ENCODE results near the gene CCDC13.

Gene CCDC13

DNA sequence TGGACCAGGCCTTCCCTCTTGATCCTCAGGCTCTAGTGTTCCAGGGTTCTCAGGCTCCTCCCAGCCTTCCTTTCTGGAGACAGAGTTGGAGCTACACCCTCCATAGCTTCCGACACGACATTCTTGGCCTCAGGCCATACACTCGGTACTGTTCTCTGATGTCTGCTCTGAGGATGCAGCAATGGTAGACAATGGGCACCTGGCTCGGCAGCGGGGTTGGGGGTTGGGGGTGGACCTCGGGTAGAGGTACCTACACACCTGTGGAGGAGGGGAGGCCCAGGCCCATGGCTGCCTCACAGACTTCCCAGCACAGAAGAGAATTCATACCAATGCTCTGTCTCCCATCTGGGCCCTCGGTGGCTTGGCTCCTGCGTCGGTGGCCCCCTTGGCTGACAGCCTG, 21.4 kb downstream of the CCDC13 start:
- DNase-seq = no peak

DNA sequence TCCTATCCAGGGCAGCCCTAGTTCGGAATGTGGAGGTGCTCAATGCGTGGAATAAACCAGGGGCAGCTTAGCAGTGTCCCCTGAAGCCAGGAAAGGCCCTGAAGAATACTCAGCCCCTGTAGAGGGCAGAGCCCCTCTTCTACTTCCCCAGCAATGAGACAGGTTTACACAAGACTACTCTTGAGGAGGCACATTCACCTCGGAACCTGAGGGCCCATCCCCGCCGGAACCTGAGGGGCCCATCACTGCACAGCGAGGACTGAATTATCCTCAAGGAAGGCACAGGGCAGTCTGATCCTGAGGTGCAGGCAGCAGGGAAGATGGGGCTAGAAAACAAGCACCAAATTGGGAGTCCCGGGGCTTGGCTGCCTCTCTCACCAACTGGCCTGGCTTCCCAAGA, 22.2 kb downstream of the CCDC13 start:
- no peak for DNase-seq

DNA sequence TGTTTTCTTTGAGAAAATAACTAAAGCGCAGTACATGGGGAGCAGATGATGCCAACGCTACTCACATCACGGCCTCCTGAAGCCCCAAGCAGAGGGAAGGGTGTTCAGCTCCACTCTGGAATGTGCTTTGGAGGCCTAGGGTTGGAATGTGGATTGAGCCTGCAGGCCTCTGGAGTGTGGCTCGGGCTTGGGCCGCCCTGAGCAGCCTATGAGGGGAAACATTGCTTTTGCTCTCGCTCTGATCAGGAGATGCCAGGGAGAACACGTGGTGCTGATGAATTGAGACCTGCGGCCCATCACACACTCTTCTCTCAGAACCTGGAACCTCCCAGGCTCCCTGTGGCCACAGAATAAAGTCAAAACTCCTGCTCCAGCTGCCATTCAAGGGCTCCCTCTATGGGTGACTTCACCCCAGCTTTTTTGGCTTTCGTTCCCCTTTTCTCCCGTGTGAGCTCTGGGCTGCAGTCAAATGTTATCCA, 23.3 kb downstream of the CCDC13 start:
- DNase-seq = no peak

DNA sequence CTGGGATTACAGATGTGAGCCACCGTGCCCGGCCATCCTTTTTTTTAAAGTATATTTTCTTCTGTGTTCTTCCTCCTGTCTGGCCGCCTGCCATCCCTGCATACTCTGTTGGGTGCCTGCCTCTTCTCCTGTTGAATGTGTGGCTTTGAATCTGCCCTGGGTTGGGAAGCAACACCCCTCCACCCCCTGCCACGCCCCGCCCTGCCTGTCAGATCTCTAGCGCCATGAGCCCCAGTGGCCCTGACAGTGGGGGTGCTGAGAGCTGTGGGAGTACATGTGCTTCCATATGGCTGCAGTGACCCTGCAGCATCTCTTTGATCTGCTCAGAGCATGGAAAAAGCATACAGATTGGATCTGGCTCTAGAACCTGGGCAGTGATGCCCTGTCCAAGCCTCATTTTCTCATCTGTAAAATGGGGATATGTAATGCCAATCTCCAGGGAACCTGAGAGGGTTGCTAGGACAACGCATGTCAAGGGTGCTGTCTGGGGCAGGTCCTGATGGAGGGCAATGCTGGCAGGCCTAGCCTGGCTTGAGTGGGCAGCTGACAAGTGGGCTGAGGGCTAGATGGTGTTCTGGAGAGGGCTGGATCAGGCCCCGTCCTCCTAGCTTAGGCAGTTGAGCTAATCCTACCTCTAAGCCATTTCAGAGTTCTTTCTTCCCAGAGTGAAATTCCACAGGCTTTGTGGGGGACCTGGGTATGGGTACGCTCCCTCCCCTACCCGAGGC, 23.9 kb downstream of the CCDC13 start:
- DNase-seq = no peak

DNA sequence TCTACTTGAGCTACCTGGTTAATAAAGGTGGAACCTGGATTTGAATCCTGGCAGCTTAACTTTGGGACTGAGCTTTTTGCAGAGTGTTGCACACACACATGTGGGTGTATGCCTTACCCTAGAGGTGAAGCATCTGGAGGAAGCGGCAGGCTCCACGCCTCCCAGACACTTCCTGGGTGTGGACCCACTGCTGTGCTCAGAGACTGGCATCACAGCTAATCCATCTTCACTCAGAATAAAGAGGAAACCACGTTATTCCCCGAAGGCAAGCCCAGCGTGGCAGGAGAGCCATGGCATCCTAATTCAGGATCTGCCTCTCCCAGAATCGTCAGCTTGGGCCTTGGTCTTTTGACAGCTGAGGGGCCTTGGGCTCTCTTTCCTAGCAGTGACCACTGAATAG, 25.5 kb downstream of the CCDC13 start:
- no peak for DNase-seq

DNA sequence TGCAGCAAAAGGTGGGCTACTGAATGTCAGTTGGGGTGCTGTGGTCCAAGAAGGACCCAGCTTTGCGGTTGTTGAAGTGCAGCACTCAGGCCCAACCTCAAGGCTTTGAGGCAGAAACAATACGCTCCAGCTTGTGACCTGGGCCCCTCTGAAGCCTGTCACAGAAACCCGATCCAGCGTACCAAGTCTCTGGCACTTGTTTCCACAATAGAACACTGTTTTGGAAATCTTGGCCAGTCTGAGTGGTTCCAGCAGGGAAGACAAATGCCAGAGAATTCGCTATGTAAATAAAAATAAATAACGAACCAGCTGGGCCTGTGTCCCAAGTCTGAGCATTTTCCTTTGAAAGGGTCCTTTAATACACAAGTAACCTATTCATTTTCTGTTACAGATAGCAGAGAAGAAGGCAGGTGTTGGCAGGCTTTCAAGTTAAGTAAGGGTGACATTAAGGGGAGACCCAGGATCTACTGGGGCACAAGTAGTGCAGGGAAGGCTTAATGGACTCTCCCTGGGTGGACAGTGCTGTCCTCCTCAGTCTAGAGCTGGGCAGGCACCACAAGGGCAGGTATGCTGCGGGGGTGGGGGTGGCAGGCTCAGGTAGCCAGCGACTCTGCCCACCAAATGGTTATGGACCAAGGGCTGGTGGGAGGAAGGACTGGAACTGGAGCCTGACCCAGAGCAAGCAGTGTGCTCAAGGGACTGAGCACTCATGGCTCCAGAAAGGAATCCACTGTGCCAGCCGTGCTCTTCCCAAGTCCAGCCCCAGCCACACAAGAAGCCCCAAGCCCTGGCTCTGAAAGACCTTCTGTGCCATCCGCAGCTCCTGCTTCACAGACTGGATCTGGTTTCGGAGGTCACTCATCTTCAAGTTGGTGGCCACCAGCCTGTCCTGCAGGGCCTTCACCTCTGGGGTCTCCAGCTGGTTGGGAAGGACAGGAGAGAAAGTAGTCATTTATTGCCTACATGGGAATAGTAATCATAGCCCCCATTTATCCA, 26.3 kb downstream of the CCDC13 start:
- DNase-seq = no peak

DNA sequence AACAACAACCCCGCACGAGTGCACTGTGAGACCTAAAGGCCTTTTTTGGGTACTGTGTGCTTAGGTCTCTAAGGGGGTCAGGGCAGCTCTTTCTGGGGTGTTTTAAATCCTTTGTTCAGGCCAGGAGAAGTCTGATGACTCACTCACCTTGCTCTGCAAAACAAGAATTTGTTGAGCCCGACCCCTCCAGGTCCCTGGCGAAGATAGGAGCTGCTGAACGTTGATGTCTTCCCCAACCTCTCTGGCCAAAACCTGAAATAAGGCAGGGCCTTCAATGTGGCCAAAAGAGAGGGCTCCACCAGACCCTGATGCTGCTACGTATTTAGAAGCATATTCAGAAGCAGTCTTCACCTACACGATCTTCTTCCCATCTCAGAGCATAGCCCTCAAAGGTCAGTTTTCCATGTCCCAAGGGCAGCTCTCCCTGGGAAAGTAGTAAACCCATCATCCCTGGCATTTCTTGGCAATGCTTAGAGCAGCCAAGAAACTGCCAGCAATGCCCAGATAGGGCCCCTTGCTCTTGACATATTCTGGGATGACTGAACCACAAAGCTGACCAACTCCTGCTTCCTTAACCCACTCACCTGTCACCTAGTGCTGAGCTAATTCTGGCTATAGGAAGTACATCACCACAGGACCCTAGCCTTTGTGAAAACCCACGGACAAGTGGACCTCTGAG, 27.1 kb downstream of the CCDC13 start:
- DNase-seq = no peak

DNA sequence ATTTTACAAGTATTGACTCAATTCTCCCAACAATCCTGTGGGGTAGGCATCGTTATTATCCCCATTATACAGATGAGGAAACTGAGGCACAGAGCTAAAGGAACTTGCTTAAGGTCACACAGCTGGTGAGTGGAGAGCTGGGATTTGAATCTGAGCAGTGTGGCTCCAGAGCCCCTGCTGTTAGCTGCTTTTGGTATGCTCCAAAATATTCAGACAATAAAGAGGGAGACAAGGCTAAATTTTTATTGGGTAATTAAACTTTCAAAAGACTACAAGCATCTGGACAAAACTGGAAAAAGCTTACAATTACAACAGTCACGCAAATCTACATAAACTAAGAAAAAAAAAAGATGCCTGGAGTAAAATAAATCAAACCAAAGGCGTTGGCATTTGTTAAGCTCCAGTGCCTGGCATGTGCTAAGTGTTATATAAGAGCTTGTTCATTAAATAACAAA, 27.7 kb downstream of the CCDC13 start:
- no peak for DNase-seq

DNA sequence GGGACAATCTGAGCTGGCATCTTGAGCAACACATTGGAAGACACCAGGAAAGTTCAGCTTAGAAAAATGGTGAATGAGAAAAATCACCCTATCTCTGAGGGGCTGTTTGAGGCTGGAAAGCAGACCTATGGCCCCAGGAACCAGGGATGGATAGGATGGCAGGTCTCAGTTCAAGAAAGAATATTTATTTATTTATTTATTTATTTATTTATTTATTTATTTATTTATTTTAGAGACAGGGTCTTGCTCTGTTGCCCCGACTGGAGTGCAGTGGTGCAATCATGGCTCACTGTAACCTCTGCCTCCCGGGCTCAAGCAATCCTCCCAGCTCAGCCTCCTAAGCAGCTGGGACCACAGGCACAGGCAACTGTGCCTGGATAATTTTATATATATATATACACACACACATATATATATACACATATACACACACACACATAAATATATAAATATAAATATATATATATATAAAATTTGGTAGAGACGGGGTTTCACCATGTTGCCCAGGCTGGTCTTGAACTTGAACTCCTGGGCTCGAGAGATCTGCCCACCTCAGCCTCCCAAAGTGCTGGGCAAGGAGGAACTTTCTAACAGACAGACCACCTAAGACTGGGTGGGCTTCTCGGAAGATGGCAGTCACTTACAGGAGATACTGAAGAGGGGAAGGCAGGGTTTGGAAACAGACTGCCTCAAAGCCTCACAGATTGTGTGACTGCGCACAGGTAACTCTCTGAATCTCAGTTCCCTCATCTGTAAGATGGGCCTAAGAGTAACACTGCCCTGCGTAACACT, 29.7 kb downstream of the CCDC13 start:
- DNase-seq = no peak

DNA sequence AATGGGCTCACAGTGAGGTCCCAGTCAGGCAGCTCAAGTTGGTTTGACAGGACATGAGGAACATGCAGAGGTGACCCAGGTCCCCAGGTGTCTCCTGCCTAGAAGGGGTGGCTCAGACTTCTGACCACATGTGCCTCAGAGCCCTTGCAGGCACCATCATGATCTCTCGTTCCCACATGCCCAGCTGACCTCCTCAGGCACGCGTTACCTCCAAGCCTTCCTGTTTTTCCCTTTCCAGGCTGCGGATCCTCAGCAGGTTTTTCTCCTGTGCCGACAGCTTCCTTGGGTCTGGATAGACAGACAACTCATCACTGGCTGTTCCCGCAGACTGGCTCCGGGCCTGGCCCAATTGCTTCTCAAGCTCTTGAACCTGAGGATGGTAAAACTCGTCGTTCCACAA, 30.4 kb downstream of the CCDC13 start:
- DNase-seq = no peak

DNA sequence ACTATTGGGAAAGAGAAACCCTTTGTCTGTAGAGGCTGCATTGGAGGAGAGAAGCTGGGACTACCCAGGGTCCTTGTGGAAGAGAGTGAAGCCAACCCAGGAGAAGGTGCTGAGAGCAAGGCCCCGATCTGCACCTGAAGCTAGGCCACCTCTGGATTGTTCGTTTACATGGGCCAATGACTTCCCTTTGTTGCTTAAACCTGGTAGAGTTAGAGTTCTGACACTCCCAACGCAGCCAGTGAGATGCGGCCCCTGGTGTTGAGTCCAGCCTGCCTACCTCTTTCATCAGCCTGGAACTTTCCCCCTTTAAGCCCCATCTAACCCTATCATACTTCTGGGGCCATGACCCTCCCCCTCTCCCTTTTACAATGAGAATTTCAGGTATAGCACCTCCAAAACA, 30.8 kb downstream of the CCDC13 start:
- DNase-seq = no peak

DNA sequence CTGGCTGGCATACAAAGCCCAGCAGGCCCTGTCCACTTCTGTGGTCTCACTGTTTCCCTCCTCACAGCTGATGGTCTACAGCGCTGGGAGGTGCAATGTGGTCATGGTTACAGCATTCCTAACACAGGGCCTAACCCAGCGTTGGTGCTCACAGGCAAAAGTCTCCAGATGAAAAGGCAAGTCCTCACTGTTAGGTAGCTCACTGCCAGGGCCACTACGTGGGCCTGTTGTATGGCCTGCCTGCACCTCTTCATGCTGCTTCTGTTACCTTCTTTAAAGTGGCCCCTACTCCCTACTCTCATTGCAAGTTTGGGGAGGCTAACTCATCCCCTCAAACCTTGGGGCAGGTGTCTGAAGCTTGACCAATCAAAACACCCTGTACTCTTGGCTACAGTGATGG, 31.3 kb downstream of the CCDC13 start:
- DNase-seq = no peak

DNA sequence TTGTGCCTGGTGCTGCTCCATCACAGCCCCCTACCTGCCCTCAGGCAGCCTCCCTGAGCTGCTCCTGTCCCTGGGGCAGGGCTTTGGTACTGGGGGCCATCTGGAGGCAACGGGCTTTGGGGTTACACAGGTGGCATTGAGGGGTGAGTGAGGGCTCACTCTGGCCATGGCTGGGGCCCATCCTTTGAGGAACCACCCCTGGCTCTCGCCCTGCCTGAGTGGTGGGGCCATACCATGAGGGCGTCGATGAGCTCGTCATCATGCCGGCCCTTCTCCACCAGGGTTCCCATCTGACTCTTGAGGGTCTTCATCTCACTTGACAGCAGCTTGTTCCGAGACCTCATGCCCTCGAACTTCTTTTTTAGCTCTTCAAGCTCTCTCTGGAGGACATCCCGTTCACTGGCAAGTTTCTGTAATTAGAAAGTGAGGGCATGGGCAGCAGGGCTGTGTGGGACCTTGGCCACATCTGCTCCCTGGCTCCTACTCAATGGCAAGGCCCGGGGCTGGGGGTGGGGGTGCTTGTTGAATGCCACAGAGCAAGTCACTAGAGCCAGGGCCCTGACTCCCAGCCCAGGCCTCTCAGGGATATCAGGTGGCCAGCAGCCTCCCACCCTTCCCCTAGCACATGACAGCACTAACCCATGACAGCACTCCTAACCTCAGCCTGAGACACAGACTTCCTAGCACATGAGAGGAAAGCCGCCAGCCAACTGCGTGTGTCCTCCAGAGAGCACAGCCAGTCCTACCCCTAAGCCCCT, 33.5 kb downstream of the CCDC13 start:
- DNase-seq = no peak

DNA sequence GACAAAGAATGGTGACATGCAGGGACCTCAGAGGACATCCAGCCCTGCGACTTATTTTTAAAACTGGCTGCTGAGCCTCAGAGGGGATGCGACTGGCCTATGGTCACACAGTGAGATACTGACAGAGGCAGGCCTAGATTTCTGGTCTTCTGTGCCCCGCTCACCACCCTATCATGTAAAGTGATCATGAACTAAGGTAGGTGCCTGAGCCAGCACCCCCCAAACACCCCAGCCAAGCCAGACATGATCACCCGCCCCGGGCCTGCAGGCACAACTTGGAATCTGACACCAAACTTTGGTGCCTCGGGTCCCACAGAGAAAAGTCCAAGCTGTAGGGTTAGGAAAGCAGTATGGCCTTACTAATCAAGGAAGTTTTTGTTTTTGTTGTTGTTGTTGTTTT, 36.5 kb downstream of the CCDC13 start:
- no peak for DNase-seq

DNA sequence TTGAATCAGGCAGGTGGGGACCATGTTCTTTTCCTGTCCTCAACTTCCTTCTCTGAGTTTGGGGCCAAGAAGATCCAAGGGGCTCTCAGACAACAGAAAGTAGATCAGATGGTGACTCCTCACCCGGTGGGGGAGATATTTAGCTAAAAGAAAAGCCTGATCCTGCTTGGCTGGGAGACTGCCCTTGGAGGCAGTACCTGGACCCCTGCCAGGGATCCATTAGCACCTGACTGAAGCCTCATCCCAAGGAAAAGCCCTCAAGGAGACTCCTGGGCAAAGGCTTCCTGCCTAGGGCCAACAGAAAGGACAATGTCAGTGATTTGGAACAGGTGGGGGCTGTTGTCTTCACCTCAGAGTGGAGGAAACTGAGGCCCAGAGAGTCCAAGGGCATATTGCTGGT, 37.0 kb downstream of the CCDC13 start:
- DNase-seq = no peak

DNA sequence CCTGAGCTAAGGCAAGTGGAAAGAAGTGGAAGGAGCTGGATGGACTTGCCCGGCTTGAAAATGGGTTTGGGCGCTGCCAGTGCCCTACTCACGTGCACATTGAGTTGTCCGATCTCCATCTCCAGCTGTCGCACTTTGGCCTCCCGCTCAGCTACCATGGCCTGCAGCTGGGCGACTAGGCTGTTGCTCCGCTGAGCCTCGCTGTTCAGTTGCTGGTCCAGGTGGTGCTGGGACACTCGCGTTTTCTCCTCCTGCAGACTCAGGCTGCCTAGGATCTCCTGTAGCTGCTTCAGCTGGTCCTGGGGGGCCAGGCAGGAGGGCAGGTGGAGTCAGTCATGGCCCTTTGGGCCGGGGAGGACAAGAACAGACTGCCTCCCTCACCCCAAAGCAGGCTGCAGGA, 37.4 kb downstream of the CCDC13 start:
- DNase-seq = no peak

DNA sequence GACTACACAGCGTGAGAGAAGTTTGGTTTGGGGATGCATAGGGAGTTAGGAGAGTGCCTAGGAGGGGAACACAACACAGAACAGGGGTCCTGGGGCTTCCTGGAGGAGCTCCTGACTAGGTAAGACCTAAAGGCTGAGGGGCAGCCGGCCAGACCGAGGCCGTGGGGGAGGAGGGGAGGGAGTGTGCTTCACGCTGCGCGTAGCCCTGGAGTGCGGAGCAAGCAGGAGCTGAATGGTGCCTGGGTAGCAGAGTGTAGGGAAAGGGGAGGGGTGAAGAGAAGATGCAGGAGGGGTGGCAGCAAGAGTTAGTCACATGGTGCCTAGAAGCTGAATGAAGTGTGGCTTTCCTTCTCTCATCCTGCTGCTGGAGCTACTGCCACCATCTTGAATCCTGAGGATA, 38.0 kb downstream of the CCDC13 start:
- DNase-seq = no peak

DNA sequence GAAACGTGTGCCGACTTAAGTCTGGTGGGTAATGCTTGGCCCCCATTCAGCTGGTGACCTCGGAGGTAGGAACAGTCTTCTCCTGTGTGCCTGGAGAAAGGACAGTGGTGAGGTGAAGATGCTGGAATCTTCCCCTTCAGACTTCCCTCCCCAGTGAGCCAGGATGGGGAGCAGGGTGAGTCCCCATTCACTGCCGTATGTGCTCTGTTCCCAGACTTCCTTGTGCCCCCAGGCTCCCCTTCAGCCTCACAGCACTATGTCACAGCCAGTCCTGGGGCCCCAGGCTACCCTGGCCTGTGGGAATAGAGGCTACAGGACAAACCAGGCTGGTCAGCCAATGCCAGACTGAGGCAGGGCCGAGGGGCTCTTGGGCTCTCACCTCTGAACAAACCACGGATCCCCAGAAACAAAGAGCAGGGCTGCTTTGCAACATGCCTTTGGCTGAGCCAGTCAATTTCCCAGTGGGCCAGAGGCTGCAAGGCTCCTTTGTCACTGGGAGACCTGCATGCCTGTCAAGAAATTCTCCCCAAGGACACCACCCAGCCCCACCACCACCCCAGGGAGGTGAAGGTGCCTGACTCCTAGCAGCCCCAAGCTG, 38.7 kb downstream of the CCDC13 start:
- DNase-seq = no peak

DNA sequence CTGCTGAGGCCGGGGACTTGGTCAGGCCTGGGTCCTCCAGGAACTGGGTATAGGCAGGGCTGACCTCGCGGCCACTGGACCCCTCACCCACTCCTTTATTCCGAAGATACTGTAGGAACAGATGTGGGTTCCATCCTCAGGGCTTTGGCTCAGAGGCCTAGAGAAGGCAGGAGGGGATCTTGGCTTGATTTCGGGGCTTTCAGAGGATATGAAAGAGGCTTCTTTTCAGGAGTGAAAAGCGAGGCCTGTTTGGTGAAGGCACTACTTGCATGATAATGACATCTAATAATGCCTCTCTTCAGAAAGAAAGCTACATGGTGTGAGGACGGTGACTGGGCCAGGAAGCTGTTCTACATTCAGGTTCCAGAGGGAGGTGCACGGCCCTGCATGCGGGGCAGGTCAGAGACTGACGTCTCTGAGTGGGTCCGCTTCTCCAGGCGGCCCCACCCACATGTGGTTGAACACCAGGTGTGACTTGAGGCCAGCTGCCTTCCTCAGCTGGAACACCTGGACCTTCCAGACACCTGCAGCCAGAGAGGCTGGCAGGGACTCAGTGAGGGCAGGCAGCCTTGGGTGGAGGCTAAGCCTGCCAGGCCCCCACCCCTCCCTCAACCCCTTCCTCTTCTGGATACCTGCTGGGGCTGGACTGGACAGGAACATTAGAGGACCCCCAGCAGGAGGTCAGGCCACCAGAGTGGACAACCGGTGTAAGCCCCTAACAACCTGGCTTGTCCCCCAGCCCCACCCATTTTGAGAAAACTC, 39.4 kb downstream of the CCDC13 start:
- no peak for DNase-seq

DNA sequence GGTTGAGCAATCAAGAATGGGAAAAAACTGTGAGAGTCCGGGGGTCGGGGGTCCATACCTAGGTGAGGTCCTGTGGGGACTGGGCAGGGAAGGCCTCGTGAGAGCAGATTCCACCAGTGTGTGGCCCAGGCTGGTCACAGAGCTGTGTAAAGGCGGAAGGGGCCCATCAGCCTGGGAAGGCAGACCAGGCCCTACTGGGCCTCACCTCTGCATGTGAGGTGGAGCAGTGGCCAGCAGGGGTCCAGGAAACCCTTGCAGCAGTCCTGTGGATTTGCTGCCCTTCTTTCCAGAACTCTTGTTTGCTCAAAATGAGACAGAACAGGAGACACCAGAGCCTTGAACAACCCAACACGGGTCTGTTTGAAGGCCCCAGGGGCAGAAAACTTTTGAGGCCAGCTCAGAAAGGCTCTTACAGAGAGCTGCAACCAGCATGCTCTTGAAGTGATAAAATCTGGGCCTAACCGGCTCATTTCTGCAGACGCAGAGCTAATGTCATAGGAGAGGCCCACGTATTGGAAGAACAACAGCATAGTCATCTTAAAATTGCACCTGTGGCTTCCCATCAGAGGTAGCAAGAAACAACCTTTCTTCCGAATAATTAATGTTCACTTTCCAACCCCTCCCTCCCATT, 40.1 kb downstream of the CCDC13 start:
- no peak for DNase-seq

Data from left hindlimb (tissue), 1 donor.